HEK293 (cell line): ENCODE results near the gene DSCAML1.

Experiments
- CTCF ChIP-seq: fragments of 450-650 bp; formaldehyde crosslinking; IDR thresholded peaks from 2 replicates; pipeline ENCODE4 v1.5.1; 2016; ENCODE audit warnings: missing biosample characterization, missing genetic modification characterization
- INSM2 ChIP-seq: fragments of 450-650 bp; formaldehyde crosslinking; IDR thresholded peaks from 2 replicates; pipeline ENCODE4 v1.5.1; 2016; ENCODE audit warnings: missing biosample characterization, missing genetic modification characterization
- TCF7L2 ChIP-seq: IDR thresholded peaks from 2 replicates; pipeline ENCODE4 v1.6.1; 2011; ENCODE audit warnings: low read depth, mild to moderate bottlenecking, inconsistent platforms, low read length, moderate library complexity, borderline replicate concordance
- ZNF121 ChIP-seq: fragments of 450-650 bp; formaldehyde crosslinking; IDR thresholded peaks from 2 replicates; pipeline ENCODE4 v1.5.1; 2016; ENCODE audit warnings: missing biosample characterization, missing genetic modification characterization
- ZNF214 ChIP-seq: fragments of 450-650 bp; formaldehyde crosslinking; IDR thresholded peaks from 2 replicates; pipeline ENCODE4 v1.5.1; 2017; ENCODE audit warnings: missing biosample characterization, mild to moderate bottlenecking, missing genetic modification characterization, borderline replicate concordance
- ZNF311 ChIP-seq: fragments of 450-650 bp; formaldehyde crosslinking; IDR thresholded peaks from 2 replicates; pipeline ENCODE4 v1.5.1; 2017; ENCODE audit warnings: missing biosample characterization, missing genetic modification characterization, borderline replicate concordance
- ZNF513 ChIP-seq: fragments of 450-650 bp; IDR thresholded peaks from 2 replicates; pipeline ENCODE4 v1.5.1; 2018; ENCODE audit warnings: missing biosample characterization, missing genetic modification characterization
- ZNF843 ChIP-seq: fragments of 450-650 bp; formaldehyde crosslinking; IDR thresholded peaks from 2 replicates; pipeline ENCODE4 v1.5.1; 2016; ENCODE audit warnings: missing biosample characterization, missing genetic modification characterization

GRCh38 chr11:117515892-117516787 is 280.9 kb downstream of the DSCAML1 start:
- TF ChIP-seq ZNF121 (no peak), ZNF214 (tag by site-specific recombination) (no peak), CTCF (tag by site-specific recombination) (no peak), ZNF311 (no peak), INSM2 (tag by site-specific recombination) (no peak), ZNF843 (no peak), TCF7L2 (no peak), ZNF513 (tag by site-specific recombination) (no peak)
